ENCODE data around the gene MYO3B.

Gene MYO3B

DNA sequence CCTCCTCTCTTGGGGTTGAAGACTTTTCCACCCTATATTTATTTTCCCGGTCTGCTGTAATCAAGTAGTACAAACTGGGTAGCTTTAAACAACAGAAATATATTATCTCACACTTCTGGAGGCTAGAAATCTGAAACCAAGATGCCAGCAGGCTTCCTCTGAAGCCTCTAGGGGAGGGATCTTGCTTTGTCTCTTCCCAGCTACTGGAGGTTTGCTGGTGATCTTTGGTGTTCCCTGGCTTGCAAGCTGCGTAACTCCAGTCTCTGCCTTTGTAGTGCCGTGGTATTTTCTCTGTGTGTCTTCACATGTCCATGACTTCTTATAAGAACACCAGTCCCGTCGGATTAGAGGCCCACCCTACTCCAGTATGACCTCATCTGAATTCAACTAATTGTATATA is 44.4 kb downstream of the MYO3B start:
- DNase-seq (ENCODE audit: low read depth), result no peak
- H3K4me3 ChIP-seq (ENCODE audit: low read depth, low read length), result no peak overlapping the region
- TF ChIP-seq, protein P1, sequence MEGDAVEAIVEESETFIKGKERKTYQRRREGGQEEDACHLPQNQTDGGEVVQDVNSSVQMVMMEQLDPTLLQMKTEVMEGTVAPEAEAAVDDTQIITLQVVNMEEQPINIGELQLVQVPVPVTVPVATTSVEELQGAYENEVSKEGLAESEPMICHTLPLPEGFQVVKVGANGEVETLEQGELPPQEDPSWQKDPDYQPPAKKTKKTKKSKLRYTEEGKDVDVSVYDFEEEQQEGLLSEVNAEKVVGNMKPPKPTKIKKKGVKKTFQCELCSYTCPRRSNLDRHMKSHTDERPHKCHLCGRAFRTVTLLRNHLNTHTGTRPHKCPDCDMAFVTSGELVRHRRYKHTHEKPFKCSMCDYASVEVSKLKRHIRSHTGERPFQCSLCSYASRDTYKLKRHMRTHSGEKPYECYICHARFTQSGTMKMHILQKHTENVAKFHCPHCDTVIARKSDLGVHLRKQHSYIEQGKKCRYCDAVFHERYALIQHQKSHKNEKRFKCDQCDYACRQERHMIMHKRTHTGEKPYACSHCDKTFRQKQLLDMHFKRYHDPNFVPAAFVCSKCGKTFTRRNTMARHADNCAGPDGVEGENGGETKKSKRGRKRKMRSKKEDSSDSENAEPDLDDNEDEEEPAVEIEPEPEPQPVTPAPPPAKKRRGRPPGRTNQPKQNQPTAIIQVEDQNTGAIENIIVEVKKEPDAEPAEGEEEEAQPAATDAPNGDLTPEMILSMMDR (IDR thresholded peaks at IDR 0.05; ENCODE audit: insufficient read depth, low read depth, low read length, missing control alignments), result no peak

DNA sequence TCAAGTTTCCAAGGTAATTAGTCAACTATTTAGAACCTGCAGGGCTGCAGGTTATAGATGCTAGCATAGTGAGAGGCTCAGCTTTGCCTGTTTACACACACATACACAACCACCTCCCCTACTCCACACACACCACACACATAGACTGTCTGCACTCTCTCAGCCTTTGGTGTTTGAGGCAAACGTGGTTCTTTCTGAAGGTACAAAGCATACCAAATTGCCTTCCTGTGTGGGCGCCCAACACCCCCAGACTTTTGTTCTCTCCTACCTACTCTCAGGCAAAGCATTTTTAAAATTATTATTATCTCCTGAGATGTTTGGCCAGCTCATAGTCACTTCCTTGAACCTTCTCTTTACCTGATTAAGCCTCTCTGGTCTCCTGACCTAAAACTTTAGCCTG is 44.9 kb downstream of the MYO3B start:
- DNase-seq (ENCODE audit: low read depth), result no peak
- TF ChIP-seq, protein P1 (IDR thresholded peaks at IDR 0.05; ENCODE audit: insufficient read depth, low read depth, low read length, missing control alignments), result no peak
- H3K4me3 ChIP-seq (ENCODE audit: low read depth, low read length), result no peak overlapping the region

DNA sequence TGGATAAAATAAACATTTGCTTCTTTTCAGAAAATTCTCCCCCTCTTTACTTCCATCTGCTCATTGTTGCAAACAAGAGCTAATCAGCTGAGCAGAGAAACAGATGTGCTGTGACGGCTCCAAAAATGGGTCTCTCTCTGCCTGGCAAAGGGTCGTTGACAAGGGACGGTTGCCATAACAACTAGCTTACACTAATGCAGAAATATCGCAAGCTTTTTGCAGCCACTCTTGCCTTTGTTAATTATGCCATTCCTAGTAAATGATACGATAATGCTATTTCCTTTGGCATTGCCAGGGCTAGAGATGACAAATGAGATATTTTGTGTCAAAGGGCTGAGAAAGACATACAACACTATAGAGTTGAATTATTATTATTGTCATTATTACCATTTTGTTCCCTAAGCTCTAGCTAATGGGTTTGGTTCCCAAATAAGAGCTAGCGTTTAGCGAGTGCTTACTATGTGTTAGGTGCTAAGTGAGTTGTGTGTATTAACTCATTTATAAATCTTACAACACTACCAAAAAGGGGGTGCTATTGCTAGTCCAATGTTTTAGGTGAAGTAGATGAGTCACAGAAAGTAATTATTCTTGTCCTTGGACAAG is 46.8 kb downstream of the MYO3B start:
- DNase-seq (ENCODE audit: low read depth), result no peak
- H3K4me3 ChIP-seq (ENCODE audit: low read depth, low read length), result no peak overlapping the region
- TF ChIP-seq, protein P1 (IDR thresholded peaks at IDR 0.05; ENCODE audit: insufficient read depth, low read depth, low read length, missing control alignments), result no peak

DNA sequence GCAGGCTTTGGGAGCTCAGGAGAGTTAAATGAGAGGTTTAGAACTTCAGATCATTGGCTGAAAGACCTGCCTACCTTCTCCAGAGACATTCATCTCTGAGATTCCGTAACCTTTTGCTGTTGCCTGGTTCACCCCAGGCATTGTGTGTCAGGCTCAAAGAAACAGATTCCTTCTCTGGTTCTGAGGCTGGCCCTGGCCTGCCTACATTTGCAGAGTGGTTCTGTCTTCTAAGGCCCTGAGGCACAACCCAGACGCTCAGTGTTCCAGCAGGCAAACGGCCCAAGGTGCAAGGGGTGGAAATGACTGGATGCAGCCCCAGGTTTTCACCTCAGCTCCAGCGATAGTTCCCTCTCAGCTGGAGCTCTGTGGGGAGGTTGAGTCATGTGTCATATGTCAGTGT is 48.3 kb downstream of the MYO3B start:
- no peak for DNase-seq (ENCODE audit: low read depth)
- TF ChIP-seq, protein P1 (IDR thresholded peaks at IDR 0.05; ENCODE audit: insufficient read depth, low read depth, low read length, missing control alignments), result no peak
- no peak overlapping the region for H3K4me3 ChIP-seq (ENCODE audit: low read depth, low read length)

DNA sequence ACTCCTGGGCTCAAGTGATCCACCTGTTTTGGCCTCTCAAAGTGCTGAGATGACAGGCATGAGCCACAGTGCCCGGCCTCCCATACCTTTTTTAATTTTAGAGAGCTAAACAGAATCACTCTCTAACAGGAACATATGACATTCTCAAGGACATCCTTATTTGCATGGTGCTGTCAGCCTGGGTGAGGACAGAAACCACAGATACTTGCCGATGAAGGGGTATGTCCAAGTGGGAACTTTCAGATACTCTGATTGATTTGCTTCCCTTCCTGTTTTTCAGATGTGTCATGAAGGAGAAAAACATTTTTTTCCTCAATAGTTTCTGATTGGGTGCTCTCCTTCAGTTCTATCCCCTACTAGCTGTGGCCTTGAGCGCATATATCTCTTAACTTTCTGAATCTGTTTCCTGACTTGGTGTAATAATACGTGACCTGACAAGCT is 49.6 kb downstream of the MYO3B start:
- TF ChIP-seq, protein P1 (IDR thresholded peaks at IDR 0.05; ENCODE audit: insufficient read depth, low read depth, low read length, missing control alignments), result no peak
- peak overlapping the region; percentile 11; the same call in 1 of the 2 replicates for H3K4me3 ChIP-seq (ENCODE audit: low read depth, low read length)
- DNase-seq (ENCODE audit: low read depth), result peak; percentile 70

DNA sequence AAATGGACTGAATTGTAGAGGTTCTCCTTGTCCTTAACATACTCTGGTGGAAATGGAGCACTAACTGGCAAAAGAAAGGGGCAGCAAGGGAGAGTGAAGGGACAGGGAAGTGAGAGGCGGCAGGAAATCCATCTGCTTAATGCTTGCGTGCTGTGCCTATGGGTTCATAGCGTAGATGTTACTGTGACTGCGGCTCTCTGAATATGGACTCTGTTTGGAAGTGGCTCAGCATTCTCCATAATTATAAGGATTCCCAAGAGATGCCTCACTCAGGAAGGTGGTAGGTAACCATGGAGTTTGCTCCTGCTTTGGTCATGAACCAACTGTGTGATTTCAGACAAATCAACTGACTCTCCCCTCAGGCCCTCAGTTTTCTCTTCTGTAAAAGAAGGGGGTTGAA is 50.0 kb downstream of the MYO3B start:
- DNase-seq (ENCODE audit: low read depth), result no peak
- no peak overlapping the region for H3K4me3 ChIP-seq (ENCODE audit: low read depth, low read length)
- TF ChIP-seq, protein P1 (IDR thresholded peaks at IDR 0.05; ENCODE audit: insufficient read depth, low read depth, low read length, missing control alignments), result no peak

DNA sequence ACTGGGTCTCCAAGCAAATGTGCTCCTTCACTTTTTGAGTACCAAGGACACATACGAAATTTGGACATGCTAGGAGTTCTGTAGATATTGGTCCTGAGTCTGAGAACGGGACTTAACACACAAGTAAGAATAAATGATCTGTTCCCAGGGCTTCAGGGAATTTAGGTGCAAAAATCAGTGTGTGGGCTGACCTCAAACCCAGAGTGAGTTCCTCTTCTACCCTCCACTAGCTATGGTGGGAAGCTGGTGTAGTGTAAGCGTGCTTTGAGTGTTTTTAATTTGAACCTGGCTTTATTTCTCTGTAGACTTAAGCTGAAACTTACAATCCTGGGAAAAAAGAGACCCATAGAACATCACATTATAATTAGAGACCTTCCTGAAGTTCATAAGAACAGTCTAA is 50.5 kb downstream of the MYO3B start:
- DNase-seq (ENCODE audit: low read depth), result peak; percentile 26
- TF ChIP-seq, protein P1 (IDR thresholded peaks at IDR 0.05; ENCODE audit: insufficient read depth, low read depth, low read length, missing control alignments), result no peak

More for the DNA sequence above, 50.5 kb downstream of the MYO3B start:
- H3K4me3 ChIP-seq (ENCODE audit: low read depth, low read length), result no peak overlapping the region

All from GM12865 (cell line).